ENCODE data around the gene METTL16. TPM values are rescaled to one million over a fixed set of nuclear protein-coding genes. Genes with fewer than 3 reads are reported as not detected.

Gene METTL16
- polyA plus RNA-seq, 1 donor, result 20.0 TPM

Other genes starting within 250 kb of the METTL16 start
- gene SMG6, start 208.1 kb downstream of the METTL16 start, polyA plus RNA-seq (ENCODE audit: insufficient read length), result 16.5 TPM
- gene SRR, start 207.9 kb downstream of the METTL16 start, polyA plus RNA-seq (ENCODE audit: insufficient read length), result 21.0 TPM
- gene TSR1, start 175.4 kb downstream of the METTL16 start, polyA plus RNA-seq (ENCODE audit: insufficient read length), result 35.0 TPM
- gene SGSM2, start 174.4 kb downstream of the METTL16 start, polyA plus RNA-seq (ENCODE audit: insufficient read length), result 42.4 TPM
- gene MNT, start 110.8 kb downstream of the METTL16 start, polyA plus RNA-seq (ENCODE audit: insufficient read length), result 17.6 TPM
- gene PAFAH1B1, start 81.8 kb upstream of the METTL16 start, polyA plus RNA-seq (ENCODE audit: insufficient read length), result 92.2 TPM
- 39.6 TPM for gene CLUH, start 199.9 kb upstream of the METTL16 start, polyA plus RNA-seq (ENCODE audit: insufficient read length)
- 0.14 TPM for gene CCDC92B, start 237.8 kb upstream of the METTL16 start, polyA plus RNA-seq (ENCODE audit: insufficient read length)

Measured in forelimb muscle (tissue), 1 donor.